NCI-H1417 (cell line): ENCODE results near the gene LENG8.
A peak's percentile ranks its signal among the peaks of the same experiment; 100 is the strongest.
"Not testable (repeated sequence)": the region's sequence is repeated elsewhere in the genome, so short reads cannot be mapped to it uniquely, and the experiment has no call there.

Experiments used
- DNase-seq, 3 experiments: peaks; one replicate each; lab custom pipeline; 2025; lab: John Stamatoyannopoulos, UW

LENG8 gene

DNA sequence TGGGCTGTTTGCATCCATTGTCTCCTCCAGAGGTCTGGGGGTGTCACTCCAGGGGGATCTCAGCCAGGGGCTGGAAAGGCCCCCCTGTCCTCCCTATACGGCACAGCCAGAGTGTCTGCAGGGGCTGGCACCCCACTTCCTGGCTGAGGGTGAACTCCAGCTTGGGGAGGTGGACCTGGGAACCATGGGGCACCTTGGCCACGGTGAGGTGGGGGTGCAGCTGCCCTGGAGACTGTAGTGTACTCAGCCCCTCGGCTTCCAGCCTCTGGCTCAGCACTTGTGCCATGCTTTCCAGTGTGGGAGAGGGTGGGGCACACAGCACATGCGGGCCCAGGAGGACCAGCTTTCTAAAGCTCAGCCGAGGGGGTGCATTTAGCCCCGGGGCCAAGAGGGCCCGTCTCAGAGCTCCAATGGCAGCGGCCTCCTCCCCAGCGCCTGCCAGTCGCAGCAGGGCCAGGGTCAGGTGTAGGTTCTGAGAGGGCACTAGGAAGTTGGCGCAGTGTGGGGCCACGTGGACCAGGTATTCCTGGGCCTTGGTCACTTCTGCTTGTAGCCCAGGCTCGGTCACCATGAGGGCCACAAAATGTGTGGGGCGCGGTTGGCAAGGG lies 13.2 kb downstream of the LENG8 start:
- DNase-seq: no peak

DNA sequence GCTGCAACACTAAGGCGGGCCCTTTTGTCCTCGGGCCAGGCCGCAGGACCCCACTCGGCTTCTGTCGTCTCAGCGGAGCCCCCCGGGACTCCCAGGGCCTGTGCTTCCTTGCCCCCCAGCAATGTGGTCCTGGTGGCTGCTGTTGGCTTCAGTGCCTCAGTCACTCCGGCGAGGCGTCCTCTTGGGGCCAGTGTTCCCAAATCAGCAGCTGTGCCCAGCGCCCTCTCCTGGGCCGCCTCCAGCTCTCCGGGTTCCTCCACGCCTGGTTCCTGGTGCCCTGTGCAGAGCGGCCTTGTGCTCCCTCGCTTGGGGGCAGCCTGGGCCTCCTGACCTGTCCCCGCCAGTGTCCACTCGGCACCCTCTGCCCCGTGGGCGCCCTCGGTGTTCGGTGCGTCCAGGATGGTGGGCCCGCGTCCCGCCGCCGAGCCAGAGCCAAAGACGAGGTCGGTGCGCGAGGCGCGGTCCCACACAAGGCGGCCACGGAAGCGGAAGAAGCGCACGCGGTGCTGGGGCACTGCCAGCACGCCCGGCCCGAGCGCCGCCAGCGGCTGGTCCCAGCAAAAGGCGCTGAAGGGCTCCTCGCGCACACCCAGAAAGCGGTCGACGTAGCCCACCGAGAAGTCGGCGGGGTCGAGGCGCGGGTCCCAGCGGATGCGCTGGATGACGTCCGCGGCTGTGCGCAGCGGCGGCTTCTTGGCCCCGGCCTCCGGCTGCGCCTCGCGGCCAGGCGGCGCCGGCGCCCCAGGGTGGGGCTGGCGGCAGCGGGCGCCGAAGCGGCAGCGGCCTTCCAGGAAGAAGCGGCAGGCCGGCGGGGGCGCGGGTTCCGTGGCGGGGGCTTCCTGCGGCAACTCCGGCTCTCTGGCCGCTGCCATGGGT lies 13.9 kb downstream of the LENG8 start:
- peak; percentile 52 to 73 (median 55) for DNase-seq

DNA sequence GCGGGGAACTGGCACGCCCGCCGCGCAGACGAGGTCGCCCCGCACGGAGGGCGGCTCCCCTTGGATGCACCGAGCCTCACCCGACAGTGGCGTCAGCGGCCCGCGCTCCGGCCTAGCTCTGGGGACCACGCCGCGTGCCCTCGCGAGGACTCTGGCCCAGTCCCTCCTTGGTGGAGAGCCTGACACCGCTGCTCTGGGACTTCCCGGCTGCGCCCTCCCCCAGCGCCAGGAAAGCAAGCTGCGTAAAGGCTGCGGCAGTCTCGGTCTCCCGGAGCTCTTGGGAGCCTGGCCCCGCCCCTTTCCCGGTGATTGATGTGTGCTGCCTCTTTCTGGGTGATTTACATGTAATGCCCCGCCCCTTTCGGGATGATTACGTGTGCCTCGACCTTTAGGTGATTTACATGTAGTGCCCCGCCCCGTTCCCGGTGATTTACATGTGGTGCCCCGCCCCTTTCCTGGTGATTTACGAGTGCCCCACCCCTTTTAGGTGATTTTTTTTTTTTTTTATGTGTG lies 14.6 kb downstream of the LENG8 start, which contains the start of gene LENG9:
LENG9 (minus strand) TSS at position 248 of the 513 bp plus-strand sequence. CDS start 252 bp downstream, outside the sequence.
- DNase-seq: peak; percentile 83 to 94 (median 85)

DNA sequence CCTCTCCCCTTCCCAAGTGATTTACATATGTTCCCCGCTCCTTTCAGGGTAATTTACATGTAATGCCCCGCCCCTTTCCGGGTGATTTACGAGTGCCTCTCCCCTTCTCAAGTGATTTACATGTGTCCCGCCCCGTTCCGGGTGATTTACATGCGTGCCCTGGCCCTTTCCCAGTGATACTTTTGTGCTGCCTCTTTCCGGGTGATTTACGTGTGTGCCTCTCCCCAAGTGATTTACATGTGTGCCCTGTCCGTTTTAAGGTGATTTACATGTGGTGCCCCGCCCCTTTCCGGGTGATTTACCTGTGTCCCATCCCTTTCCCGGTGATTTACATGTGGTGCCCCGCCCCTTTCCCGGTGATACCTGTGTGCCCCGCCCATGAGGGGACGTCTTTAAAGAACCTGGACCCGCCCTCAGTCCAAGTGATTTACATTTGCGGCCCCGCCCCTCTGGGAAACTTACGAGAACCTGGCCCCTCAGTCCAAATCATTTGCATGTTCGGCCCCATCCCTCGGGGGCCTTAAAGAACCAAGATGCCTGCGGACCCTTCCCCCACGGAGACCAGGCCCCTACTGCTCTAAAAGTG lies 15.1 kb downstream of the LENG8 start:
- peak; percentile 72 to 90 (median 82) for DNase-seq

DNA sequence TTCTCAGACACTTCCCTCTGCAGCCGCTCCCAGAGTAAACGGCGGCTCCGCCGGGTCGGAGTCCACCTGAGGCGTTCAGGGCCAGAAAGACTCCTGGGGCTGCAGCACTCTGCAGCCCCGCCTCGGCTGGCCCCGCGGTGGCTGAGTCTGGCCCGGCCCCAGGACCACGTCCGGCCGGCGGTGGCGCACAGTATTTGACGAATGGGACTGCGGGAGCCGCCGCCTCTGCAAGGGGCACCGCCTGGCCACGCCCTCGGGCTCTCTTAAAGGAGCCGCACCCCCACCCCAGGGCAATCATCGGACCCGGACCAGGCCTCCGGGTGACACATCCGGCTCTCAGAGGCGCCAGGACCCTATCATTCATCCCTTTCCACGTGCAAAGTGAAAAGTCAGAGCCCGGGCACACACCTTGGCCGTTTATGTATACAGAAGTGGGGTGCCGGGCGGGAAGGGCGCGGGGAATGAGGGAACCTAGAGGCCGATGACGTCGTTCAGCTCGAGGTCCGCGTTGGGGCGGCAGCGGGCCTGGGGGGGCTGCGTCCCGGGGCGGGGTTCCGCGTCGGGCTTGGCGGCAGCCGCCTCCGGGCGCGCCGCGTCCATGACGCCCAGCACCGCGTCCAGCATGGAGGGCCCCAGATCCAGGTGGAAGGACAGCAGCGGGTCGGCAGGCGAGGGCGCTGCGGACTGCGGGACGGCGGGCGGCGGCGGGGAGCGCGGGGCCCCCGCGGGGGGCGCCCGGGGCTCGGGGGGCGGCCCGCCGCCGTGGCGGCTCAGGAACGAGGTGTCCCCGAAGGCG lies 15.8 kb downstream of the LENG8 start:
- DNase-seq: peak; percentile 40 to 72 (median 71)

DNA sequence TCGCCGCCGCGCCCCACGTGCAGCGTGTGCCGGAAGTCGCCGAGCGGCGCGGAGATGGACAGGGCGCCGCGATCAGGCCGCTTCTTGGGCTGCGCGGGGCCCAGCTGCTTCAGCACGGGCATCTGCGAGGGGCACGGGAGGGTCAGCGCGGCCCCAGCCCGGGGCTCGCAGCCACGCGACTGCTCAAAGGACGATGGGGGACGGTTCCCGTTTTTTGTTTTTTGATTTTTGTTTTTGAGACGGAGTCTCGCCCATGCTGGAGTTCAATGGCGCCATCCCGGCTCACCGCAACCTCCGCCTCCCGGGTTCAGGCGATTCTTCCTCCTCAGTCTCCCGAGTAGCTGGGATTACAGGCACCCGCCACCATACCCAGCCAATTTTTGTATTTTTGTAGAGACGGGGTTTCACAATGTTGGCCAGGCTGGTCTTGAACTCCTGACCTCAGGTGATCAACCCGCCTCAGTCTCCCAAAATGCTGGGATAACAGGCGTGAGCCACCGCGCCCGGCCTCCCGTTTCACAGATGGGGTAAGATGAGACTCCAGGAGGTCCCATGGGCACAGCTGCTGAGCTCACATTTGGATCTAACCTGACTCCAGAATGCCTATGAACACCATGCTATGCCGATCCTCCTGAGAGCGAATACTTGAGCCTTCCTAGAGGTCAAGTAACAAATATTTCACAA lies 16.6 kb downstream of the LENG8 start:
- no peak for DNase-seq

DNA sequence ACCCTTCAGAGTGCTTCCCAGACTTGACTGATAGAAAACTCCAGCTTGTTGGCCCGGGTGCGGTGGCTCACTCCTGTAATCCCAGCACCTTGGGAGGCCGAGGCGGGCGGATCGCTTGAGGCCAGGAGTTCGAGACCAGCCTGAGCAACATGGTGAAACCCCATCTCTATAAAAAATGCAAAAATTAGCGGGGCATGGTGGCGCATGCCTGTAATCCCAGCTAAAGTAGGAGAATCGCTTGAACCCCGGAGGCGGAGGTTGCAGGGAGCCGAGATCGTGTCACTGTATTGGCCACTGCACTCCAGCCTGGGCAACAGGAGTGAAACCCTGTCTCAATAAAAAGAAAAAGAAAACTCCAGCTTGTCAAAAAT lies 17.1 kb downstream of the LENG8 start:
- not testable (repeated sequence) for DNase-seq

DNA sequence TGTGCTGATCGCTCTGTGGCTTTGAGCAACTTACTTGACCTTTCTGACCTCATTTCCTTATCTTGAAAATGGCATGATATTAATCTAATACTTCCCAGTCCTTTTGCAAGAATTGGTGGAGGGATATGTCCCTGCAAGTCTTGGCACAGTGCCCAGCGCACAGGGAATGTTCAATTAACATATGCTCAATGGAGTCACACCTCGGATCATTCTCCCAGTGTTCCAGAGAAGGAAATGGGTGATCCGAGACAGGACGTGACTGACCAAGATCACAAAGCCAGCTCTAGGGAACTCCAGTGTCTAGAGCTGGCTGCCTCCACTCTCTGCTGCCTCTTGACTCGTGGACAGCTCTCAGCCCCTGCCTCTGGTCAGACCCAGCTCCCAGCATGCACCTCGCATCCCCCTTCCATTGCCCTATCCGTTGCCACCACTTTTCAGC lies 20.5 kb downstream of the LENG8 start:
- DNase-seq: peak in 1 of 3 experiments; percentile 7

DNA sequence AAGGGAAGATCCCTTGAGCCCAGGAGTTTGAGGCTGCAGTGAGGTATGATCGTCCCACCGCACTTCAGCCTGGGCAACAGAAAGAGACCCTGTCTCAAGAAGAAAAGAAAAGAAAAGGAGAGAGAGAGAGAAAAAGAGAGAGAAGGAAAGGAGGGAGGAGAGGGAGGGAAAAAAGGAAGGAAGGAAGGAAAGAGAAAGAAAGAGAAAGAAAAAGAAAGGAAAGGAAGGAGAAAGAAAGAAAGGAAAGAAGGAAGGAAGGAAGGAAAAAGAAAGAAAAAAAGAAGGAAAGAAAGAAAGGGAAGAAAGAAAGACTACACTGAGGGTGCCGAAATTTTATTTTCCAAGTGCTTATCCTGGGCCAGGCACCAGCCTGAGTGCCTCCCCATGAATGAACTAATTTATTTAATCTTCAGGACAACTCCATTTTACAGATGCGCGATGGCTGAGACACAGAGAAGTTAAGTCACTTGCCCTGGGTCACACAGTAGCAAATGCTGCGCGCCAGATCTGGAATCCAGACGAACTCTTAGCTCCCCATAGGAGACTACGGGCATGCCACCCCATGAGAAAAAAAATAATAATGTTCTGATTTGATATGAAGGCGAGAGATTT lies 21.4 kb downstream of the LENG8 start:
- no peak for DNase-seq

DNA sequence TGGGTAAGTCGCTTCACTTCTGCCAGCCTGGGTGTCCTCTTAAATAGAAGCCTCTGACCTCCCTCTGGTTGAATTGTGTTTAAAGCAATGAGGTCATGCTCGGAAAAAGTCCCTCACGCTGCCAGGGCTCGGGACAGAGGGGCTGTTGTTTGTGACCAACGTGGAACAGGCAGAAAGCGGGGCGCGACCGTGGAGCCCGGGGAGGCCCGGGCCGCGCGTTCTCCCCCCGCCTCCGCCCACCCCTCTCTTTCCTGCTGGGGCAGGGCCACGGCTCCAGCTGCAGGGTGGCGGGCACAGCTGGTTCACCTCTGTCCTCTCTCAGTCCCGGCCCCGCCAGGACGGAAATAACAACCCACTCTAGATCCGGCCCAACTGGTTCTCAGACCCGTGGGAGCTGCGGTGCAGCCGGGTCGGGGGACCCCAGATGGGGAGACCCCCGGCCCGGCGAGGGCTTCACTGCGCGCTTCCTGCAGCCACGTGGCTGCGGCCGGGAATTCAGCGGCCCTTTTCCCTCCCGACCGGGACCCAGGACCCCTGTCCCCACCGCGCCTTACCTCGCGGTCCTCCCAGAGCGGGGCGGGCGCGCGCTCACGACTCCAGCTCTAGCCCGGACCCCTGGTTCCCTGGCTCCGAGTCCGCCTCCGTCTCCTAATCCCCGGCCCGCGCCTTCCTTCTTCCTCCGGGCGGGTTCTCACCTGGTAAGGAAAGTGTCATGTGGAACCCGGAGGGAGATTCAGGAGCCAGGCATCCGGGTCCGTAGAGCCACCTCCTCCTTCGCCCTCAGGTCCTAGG lies 22.2 kb downstream of the LENG8 start:
- no peak for DNase-seq

DNA sequence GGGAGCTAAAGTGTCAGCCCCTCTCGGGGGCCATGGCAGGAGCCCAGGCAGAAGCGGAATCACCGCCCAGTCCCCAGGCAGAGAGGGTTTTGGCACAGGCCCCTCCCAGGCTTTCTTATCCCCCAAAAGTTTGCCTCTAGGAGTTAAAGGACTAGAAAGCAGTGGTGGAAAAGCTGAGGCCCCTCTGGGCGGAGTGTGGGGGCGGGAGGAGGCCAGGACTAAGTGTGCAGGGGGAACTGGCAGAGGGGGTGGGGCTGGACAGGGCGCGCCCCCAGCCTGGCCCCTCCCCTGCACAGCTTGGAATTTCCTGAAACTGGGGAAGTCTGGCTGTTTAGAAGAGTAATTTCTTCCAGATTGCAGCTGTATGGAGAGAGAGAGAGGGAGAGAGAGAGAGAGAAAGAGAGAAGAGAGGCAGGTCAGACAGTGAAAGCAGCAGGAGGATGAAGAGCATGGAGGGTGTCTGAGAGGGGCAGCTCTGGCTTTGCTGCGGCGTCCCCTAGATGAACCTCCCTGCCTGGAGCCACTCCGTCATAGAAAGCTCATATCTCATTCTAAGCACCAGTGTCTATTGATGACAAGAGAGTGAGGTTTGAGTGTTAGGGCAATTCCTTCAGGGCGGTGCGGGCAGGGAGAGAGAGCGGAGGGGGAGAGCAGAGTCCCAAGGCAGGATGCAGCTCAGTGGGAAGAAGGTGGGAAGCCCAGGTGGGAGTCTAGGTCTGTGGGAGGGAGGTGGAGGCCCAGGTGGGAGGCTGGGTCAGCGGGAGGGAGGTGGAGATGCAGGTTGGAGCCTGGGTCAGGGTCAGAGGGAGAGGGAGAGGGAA lies 24.3 kb downstream of the LENG8 start, which contains the start of gene CDC42EP5:
CDC42EP5 (minus strand) TSS at position 226 of the 821 bp plus-strand sequence. CDS start 7,749 bp downstream, outside the sequence.
- DNase-seq: no peak

DNA sequence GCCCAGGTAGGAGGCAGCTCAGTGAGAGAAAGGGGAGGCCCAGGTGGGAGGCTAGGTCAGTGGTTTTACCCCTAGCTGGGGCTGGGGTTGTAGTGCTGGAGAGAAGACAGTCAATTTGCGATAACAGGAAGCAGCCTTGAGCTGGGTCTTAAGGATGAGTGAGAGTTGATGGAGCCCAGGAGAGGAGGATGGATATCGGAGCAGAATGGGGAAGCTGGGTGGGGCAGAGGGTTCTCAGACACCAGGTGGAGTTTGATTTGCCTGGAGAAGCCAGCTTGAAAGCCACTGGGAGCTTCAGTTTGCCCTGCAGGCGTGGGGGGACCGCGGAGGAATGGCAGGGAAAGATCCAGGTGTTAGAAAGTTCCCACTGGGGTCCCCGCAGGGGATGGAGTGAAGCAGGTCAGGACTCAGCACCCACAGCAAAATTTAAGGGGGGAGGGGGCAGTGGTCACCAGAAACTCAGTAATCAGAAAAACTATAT lies 24.9 kb downstream of the LENG8 start:
- DNase-seq: no peak

DNA sequence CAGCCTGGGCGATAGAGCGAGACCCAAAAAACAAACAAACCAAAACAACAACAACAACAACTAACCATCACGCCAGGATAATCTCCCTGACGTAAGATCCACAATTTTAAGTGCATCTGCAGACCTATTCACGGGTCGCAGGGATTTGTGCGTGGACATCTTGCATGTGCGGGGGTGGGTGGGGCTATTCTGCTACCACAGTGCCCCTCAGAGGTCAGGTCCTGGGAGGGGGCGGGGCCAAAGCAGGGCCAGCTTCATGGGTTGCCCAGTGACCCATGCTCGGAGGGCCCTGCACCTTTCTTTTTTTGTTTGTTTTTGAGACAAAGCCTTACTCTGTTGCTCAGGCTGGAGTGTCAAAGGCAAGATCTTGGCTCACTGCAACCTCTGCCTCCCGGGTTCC lies 26.7 kb downstream of the LENG8 start:
- no peak for DNase-seq

DNA sequence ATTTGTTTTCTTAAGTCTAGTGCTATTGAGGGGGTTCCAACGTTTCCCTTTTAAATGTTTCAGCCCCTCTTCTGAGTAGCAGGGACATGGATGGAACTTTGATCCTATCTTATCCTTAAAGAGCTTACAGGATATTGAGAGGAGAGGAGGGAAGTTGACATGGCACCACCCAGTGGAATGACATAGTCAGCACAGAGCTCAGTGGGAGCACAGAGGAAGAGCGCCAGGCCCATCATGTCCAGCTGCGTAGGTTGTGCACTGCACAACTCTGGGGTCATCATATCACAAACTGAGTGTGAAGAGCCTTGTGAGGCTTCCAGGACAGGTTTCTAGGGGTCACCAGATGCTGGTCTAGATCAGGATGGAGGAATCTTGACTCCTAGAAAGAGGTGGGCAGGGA lies 28.7 kb downstream of the LENG8 start:
- DNase-seq: no peak

DNA sequence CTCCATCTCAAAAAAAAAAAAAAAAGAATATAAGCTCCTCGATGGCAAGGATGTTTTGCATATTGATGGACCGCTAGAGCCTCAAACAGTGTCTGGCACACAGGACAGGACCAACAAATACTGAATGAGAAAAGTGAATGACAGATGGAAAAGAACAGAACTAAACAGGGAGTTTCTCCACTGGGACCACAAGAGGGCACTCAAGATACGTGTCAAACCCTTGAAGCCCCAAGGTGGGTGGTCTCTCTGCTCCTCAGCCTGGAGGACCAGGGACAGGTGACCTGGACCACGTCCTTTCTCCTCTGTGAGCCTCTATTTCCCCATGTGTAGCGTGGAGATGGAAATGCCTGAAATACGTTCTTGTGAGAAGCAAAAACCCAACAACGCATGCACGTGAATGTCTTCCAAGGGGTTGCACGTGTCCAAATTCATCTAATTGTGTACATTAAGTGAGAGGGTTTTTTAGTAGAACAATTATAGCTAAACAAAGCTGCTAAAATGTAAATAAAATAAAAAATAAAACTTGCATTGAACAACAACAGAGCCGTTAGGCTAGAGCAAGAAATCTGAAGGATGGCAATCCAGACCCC lies 29.8 kb downstream of the LENG8 start:
- peak; percentile 26 to 65 (median 37) for DNase-seq

DNA sequence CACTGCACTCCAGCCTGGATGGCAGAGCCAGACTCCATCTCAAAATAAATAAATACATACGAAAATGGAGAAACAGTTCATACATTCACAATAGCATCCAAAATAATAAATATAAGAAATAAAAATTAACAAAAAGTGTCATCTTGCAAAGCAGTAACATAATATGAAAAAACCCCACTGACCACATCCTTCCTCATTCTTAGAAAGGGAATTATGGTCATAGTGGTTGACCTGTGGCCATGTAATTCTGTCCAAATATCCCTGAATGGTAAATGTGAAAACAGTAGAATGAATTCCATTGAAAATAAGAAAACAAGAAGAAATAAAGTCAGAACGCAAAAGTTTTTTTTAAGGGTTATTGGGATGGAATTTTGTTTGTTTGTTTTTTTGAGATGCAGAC lies 31.1 kb downstream of the LENG8 start:
- DNase-seq: no peak

DNA sequence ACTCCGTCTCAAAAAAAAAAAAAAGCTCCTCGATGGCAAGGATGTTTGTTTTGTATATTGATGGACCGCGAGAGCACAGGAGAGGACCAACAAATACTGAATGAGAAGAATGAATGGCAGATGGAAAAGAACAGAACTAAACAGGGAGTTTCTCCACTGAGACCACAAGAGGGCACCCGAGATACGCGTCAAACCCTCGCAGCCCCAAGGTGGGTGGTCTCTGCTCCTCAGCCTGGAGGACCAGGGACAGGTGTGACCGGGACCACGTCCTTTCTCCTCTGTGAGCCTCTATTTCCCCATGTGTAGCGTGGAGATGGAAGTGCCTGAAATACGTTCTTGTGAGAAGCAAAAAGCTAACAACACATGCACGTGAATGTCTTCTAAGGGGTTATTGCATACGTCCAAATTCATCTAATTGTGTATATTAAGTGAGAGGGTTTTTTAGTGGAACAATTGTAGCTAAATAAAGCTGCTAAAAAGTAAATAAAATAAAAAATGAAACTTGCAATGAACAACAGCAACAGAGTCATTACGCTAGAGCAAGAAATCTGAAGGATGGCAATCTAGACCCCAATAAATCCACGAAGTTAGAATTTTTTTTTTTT lies 32.4 kb downstream of the LENG8 start:
- DNase-seq: peak; percentile 34 to 71 (median 36)

DNA sequence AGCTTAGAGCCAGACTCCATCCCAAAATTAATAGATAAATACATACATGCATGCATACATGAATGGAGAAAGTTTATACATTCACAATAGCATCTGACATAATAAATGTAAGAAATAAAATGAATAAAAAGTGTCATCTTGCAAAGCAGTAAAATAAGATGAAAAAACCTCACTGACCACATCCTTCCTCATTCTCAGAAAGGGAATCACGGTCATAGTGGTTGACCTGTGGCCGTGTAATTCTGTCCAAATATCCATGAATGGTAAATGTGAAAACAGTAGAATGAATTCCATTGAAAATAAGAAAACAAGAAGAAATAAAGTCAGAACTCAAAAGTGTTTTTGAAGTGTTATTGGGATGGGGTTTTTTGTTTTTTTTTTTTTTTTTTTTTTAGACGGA lies 33.9 kb downstream of the LENG8 start:
- DNase-seq: no peak
